Kidney epithelial cell (primary cell): Measurements from ENCODE around the gene ARHGAP22. TPM values are rescaled to one million over a fixed set of nuclear protein-coding genes. Genes with fewer than 3 reads are reported as not detected.

Experiments used
- DNase-seq: peaks from one replicate; pipeline ENCODE4 v3.0.0-alpha.2; 2010; ENCODE audit warnings: low read depth
- H3K27me3 ChIP-seq: 2 replicates; pipeline ENCODE4 v1.6.0; 2011; ENCODE audit warnings: low read length; ENCODE audit not compliant: control insufficient read depth, insufficient read depth
- H3K36me3 ChIP-seq: 2 replicates; pipeline ENCODE4 v1.5.1; 2011; ENCODE audit warnings: low read length; ENCODE audit not compliant: control insufficient read depth, insufficient read depth
- H3K4me3 ChIP-seq: 2 replicates; pipeline ENCODE4 v1.5.1; 2011; ENCODE audit warnings: low read depth, mild to moderate bottlenecking, control low read depth, low read length
- total RNA-seq: library from RNA; depleted of rRNA; stranded (reverse); fragments of >200 nt; gene quantifications from 2 replicates; pipeline ENCODE4 v1.2.3, GENCODE V29; 2015
- TF ChIP-seq, protein P1 (sequence below): IDR thresholded peaks from 2 replicates; pipeline ENCODE4 v1.5.1; 2011; ENCODE audit warnings: mild to moderate bottlenecking, moderate library complexity, low read length, control low read depth, inconsistent platforms; ENCODE audit not compliant: insufficient read depth, poor library complexity, severe bottlenecking

The ARHGAP22 gene
- total RNA-seq, 1 donor from 2014 or later: 7.0 TPM

DNA sequence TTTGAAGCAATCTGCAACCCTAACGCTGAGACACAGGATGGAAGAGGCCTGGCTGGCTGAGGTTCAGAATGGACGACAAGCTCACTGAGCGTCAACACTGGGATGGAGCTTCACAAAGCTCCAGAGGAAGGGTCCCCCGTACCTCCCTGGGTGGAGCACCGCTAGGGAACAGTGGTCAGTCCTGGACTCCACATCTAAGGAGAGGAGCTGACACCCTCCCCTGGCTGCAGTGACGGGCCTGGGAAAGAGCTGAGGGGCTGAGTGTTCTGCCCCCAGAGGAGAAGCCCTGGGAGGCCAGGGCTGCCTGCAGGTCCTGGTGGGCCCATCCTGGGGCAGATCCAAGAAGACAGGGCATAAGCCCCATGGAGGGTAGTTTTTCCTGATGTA, 146.2 kb downstream of the ARHGAP22 start:
- TF ChIP-seq, protein P1, sequence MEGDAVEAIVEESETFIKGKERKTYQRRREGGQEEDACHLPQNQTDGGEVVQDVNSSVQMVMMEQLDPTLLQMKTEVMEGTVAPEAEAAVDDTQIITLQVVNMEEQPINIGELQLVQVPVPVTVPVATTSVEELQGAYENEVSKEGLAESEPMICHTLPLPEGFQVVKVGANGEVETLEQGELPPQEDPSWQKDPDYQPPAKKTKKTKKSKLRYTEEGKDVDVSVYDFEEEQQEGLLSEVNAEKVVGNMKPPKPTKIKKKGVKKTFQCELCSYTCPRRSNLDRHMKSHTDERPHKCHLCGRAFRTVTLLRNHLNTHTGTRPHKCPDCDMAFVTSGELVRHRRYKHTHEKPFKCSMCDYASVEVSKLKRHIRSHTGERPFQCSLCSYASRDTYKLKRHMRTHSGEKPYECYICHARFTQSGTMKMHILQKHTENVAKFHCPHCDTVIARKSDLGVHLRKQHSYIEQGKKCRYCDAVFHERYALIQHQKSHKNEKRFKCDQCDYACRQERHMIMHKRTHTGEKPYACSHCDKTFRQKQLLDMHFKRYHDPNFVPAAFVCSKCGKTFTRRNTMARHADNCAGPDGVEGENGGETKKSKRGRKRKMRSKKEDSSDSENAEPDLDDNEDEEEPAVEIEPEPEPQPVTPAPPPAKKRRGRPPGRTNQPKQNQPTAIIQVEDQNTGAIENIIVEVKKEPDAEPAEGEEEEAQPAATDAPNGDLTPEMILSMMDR: no peak
- no peaks in the 10 kb centered on the region for H3K36me3 ChIP-seq
- no peaks in the 10 kb centered on the region for H3K27me3 ChIP-seq
- no peak for DNase-seq
- no peak overlapping the region for H3K4me3 ChIP-seq

- no peaks in the 10 kb centered on the region for H3K27me3 ChIP-seq
- DNase-seq: no peak
- no peak overlapping the region for H3K4me3 ChIP-seq
- no peaks in the 10 kb centered on the region for H3K36me3 ChIP-seq
- TF ChIP-seq, protein P1: no peak
Measured at GRCh38 chr10:48457949-48458661, 146.8 kb downstream of the ARHGAP22 start.

DNA sequence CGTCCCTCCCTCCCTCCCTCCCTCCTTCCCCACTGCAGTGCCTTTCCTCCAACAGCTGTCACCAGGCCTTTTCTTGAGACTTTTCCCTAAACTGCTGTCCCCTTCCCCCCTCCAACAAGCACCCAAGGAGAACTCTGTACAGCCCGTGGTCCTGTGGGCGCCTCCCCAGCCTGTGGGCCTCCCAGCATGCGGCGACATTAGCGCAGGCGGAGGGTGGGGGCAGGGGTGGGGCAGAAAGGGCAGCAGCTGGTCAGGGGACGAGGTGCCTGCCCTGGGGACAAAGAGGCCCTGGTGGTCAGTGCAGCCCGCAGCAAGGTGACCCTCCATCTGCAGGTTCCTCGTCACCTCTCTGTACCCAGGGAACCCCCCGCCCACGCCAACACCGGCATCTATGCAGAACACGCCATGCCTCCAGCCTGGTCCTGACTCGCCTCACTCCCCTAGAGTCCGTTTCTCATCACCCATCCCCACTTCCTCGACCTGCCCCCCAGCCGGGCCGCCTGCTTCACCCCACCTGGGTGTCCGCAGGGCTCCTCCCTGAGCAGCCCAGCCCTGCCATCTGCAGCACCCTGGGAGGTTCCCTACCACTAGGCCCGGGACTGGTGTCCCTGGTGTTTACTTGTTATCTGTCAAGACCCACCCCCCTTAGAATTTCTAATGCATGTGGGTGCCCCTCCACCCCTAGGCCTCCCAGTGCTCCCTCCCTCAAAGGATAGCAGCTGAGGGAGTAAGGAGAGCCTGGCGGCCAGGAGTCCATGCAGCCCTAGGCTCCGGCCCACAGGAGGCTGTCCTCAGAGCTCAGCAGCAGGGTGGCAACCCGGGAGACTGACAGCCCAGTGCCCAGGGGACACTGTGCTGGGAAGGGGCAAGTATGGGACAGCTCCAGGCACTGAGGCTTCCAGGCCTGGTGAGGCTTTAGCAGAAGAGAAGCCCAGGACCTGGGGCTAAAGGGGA, 147.8 kb downstream of the ARHGAP22 start:
- DNase-seq: no peak
- no peaks in the 10 kb centered on the region for H3K27me3 ChIP-seq
- TF ChIP-seq, protein P1: no peak
- H3K4me3 ChIP-seq: no peak overlapping the region
- H3K36me3 ChIP-seq: no peaks in the 10 kb centered on the region

DNA sequence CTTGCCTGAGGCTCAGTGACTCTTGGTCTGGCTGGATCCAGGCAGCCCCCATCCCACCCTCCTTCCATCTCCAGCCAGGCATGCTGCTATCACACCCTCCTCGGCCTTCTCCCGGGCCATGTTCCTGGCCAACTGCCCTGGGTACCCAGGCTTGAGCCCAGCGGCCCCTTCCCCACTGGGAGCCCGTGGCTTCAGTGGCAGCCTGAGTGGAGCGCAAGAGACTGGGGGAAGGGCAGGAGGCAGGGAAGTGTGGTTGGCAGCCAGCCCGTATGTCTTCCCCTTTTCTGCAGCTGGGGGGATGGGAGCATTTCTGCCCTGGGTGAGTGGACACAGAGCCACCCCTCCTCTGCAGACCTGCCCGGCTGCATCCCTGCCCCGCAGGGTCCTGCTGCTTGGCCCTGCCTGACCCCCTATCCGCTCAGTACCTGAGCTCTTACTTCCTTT, 148.5 kb downstream of the ARHGAP22 start:
- H3K27me3 ChIP-seq: no peaks in the 10 kb centered on the region
- TF ChIP-seq, protein P1: no peak
- H3K4me3 ChIP-seq: no peak overlapping the region
- no peak for DNase-seq
- H3K36me3 ChIP-seq: no peaks in the 10 kb centered on the region

- Histone ChIP-seq H3K36me3 (no peaks in the 10 kb centered on the region), H3K4me3 (no peak overlapping the region), H3K27me3 (no peaks in the 10 kb centered on the region)
- no peak for DNase-seq
- TF ChIP-seq, protein P1: no peak
Measured at GRCh38 chr10:48455392-48456151, 149.3 kb downstream of the ARHGAP22 start.
